Measurements from ENCODE around the gene RALGDS.

Gene RALGDS

DNA sequence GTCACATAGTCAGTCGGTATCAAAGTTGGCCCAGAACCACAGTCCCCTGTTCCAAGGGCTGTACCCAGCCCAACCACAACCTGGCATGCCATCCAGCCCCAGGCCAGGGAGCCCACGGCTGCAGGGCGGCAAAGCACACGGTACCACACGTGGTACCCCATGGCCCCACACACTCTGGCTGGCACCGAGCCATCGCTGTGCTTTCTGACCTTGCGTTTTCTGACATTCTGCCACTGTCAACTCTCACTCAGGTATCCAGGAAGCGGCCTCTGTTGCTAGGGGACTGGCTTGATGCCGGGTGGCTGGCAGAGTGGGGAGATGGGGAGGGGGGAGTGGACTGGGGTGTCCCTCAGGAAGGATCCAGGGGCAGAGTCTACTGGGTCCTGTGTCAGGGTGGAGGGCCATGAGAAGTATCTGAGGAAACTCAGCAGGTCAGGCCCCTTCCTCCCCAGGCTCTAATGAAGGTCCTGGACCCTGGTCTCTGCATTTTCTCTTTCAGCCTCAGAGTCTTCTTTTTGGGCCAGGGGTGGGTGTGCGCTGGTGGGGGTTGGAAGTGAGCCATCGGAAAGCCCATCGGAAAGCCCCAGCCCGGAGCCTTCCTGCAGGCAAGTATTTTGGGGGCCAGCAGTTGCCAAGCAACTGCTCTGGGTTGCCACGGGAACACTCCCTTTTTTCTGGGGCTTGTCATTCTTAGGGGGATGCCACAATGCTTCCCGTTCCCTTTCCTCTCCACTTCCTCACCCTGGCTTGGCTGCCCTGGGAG, 21.0 kb upstream of the RALGDS start:
- DNase-seq (ENCODE audit: low spot score), result peak; percentile 80
- TF ChIP-seq, protein P1, sequence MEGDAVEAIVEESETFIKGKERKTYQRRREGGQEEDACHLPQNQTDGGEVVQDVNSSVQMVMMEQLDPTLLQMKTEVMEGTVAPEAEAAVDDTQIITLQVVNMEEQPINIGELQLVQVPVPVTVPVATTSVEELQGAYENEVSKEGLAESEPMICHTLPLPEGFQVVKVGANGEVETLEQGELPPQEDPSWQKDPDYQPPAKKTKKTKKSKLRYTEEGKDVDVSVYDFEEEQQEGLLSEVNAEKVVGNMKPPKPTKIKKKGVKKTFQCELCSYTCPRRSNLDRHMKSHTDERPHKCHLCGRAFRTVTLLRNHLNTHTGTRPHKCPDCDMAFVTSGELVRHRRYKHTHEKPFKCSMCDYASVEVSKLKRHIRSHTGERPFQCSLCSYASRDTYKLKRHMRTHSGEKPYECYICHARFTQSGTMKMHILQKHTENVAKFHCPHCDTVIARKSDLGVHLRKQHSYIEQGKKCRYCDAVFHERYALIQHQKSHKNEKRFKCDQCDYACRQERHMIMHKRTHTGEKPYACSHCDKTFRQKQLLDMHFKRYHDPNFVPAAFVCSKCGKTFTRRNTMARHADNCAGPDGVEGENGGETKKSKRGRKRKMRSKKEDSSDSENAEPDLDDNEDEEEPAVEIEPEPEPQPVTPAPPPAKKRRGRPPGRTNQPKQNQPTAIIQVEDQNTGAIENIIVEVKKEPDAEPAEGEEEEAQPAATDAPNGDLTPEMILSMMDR (IDR thresholded peaks at IDR 0.05; ENCODE audit: extremely low read depth, insufficient read depth, missing control alignments), result peak; percentile 2
- in situ Hi-C loops (cut with MboI; ENCODE audit: low pct_unique_long_range_greater_than_20kb, low sequenced_read_pairs, unreplicated experiment), result loop anchor here (10.0 kb wide), 1 partner anchor 47 kb away; no protein-coding TSS in a partner anchor

DNA sequence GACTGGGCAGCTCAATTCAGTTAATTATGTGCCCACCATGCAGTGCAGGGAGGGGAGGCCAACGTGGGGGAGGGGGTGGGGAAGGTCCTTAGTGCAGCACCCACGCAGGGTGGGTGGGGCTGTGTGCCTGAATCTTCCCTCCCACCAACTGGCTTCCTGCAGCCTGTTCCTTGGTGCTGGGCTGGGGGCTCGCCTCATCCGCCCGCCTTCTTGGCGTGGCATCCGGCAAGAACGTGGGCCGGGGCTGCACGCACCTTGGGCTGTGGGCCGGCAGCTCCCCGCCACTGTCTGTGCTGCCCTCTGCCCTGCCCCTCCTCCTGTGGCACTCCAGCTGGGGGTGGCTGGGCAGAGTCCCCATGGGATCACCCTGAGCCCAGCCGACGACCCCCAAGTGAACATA, 19.6 kb upstream of the RALGDS start:
- in situ Hi-C loops (cut with MboI; ENCODE audit: low pct_unique_long_range_greater_than_20kb, low sequenced_read_pairs, unreplicated experiment), result loop anchor here (10.0 kb wide), 1 partner anchor 46 kb away; no protein-coding TSS in a partner anchor
- no peak for DNase-seq (ENCODE audit: low spot score)
- TF ChIP-seq, protein P1 (IDR thresholded peaks at IDR 0.05; ENCODE audit: extremely low read depth, insufficient read depth, missing control alignments), result no peak

DNA sequence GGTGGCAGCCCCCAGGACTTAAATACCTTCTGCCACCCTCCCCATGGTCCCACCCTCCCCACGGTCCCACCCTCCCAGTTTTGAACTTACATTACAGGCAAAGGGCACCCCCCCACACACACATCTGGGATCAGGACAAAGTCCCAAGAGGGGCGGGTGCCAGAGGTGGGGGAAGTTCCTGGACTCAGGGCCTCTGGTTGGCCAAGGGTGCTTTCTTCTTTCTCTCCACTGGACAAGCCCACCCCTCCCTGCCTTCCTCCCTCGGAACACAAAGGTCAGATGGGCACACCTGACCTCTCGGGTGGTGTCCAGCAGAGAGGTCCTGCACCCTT, 19.1 kb upstream of the RALGDS start:
- TF ChIP-seq, protein P1 (IDR thresholded peaks at IDR 0.05; ENCODE audit: extremely low read depth, insufficient read depth, missing control alignments), result no peak
- in situ Hi-C loops (cut with MboI; ENCODE audit: low pct_unique_long_range_greater_than_20kb, low sequenced_read_pairs, unreplicated experiment), result loop anchor here (10.0 kb wide), 1 partner anchor 45 kb away; no protein-coding TSS in a partner anchor
- DNase-seq (ENCODE audit: low spot score), result no peak

DNA sequence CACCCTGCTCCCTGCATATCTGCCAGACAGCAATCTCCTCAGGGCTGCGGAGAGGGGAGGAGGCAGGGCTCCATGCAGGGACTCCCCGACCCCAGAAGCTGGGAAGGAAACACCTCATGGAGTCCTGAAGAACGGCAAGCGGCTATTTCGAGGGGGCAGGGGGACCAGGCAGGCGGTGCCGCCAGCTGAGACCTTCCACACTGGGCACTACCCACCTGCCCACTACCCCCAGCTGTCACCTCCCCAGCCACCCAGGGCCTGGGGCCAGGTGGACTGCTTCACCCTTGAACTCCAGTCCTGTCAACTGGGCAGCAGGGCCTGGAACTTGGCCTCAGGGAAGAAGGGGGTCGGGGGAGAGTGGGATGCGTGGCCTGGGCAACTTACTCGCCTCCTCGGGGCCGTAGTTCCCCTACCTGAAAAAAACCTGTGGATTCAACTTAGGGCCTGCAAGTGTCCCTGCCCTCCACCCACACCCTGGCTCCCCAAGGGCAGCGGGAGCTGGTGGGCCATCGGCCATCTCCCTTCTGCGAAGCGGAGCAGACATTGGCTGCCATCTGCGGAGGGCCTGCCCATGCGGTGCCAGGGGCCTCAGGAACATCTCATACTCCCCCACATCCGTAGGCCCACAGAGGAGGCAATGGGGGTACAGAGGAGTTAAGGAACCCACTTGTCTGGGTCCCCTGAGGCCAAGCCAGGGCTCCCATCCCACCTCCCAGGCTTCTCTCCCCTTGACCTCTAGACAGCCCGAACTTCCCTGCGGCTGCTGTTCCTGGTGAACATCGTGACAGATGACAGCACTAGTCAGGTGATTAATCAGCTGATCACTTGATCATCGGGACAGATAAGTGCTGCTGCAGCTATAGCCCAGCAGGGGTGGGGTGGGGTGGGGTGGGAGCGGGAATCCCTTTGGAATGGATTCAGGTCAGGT, 18.5 kb upstream of the RALGDS start:
- in situ Hi-C loops (cut with MboI; ENCODE audit: low pct_unique_long_range_greater_than_20kb, low sequenced_read_pairs, unreplicated experiment), result loop anchor here (10.0 kb wide), 1 partner anchor 45 kb away; no protein-coding TSS in a partner anchor
- TF ChIP-seq, protein P1 (IDR thresholded peaks at IDR 0.05; ENCODE audit: extremely low read depth, insufficient read depth, missing control alignments), result no peak
- no peak for DNase-seq (ENCODE audit: low spot score)

DNA sequence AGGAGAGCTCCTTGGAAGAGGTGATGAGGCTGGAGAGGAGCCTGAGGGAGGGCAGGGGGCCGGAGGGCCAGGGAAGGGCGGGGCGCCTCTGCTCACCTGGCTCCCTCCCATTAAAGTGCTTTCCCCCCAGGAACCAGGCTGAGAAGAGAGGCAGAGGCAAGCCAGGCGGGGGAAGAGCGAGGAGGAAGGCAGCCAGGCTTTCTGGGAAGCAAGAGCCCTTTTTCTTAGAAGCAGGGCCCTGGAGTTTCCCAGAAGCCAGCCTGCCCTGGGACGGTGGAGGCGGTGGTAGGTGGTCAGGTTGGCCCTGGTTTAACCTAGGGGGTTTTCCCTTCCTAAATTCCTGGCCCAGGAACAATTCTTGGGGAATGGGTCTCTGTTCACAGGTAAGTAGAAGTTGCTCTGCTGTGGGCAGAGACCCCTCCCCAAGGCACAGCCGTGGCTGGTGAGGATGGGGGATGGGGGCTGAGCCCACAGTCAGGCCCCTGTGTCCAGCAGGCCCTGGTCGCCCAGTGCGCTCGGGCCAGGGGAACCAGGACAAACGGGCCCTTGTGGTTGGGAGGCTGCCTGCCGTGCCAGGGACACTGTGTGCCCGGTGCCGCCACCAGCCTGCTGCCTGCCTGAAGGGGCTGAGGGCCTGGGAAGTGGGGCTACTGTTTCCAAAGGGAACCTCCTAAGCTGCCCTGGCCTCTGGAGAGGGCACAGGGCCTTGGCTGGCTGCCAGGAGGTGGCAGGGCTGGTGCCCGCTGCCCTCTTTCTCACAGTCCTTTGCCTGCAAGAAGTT, 16.6 kb upstream of the RALGDS start:
- TF ChIP-seq, protein P1 (IDR thresholded peaks at IDR 0.05; ENCODE audit: extremely low read depth, insufficient read depth, missing control alignments), result no peak
- no peak for DNase-seq (ENCODE audit: low spot score)
- in situ Hi-C loops (cut with MboI; ENCODE audit: low pct_unique_long_range_greater_than_20kb, low sequenced_read_pairs, unreplicated experiment), result no loop called here

Data from GM13977 (cell line).